Measurements from ENCODE around the gene NCOA6.
A peak's percentile ranks its signal among the peaks of the same experiment; 100 is the strongest.

Gene NCOA6

GRCh38 chr20:34825530-34826362 lies at the start of gene NCOA6:
TSS of gene NCOA6 (minus strand) at chr20:34825651. CDS start at chr20:34782355, 43,296 bp downstream.
- peak; percentile 82 to 90 for DNase-seq

- DNase-seq: peak; percentile 59 to 62
These were observed 48.7 kb upstream of the NCOA6 start for GRCh38 chr20:34874094-34874654.

- no peak for DNase-seq
These were observed 48.2 kb upstream of the NCOA6 start for GRCh38 chr20:34873583-34874093.

GRCh38 chr20:34872622-34873224 lies 47.3 kb upstream of the NCOA6 start, which contains the start of gene GGT7:
TSS of gene GGT7 (minus strand) at chr20:34872856. CDS start at chr20:34872815, 41 bp downstream.
- peak; percentile 83 to 90 for DNase-seq

- no peak for DNase-seq
These were observed 46.6 kb upstream of the NCOA6 start for GRCh38 chr20:34871966-34872621.

GRCh38 chr20:34871320-34871926 lies 46.0 kb upstream of the NCOA6 start:
- DNase-seq: no peak

GRCh38 chr20:34864216-34864615 lies 38.8 kb upstream of the NCOA6 start:
- DNase-seq: no peak

- no peak for DNase-seq
These were observed 38.0 kb upstream of the NCOA6 start for GRCh38 chr20:34863421-34863965.

GRCh38 chr20:34862724-34863123 lies 37.3 kb upstream of the NCOA6 start:
- DNase-seq: no peak

GRCh38 chr20:34861386-34862084 lies 36.1 kb upstream of the NCOA6 start:
- no peak for DNase-seq

GRCh38 chr20:34859826-34860545 lies 34.5 kb upstream of the NCOA6 start:
- DNase-seq: no peak

- no peak for DNase-seq
These were observed 33.9 kb upstream of the NCOA6 start for GRCh38 chr20:34859367-34859766.

- no peak for DNase-seq
These were observed 26.8 kb upstream of the NCOA6 start for GRCh38 chr20:34852298-34852697.

- DNase-seq: no peak
These were observed 25.5 kb upstream of the NCOA6 start for GRCh38 chr20:34850969-34851368.

GRCh38 chr20:34849778-34850177 lies 24.3 kb upstream of the NCOA6 start:
- no peak for DNase-seq

GRCh38 chr20:34848597-34848996 lies 23.1 kb upstream of the NCOA6 start:
- DNase-seq: no peak

GRCh38 chr20:34843421-34843820 lies 18.0 kb upstream of the NCOA6 start:
- no peak for DNase-seq

GRCh38 chr20:34842143-34842542 lies 16.7 kb upstream of the NCOA6 start:
- DNase-seq: no peak

- DNase-seq: peak in 1 of 2 donors; percentile 60
These were observed 9.0 kb upstream of the NCOA6 start for GRCh38 chr20:34834459-34834893.

- DNase-seq: no peak
These were observed 6.5 kb upstream of the NCOA6 start for GRCh38 chr20:34831936-34832335.

- DNase-seq: no peak
These were observed 3.7 kb upstream of the NCOA6 start for GRCh38 chr20:34829191-34829590.
